LoVo (cell line): ENCODE results near the gene PPM1M.
A peak's percentile ranks its signal among the peaks of the same experiment; 100 is the strongest.

Experiments used
- DNase-seq: peaks from one replicate; pipeline ENCODE4 v3.0.0-alpha.2; 2016; ENCODE audit warnings: low spot score

PPM1M gene, protein sequence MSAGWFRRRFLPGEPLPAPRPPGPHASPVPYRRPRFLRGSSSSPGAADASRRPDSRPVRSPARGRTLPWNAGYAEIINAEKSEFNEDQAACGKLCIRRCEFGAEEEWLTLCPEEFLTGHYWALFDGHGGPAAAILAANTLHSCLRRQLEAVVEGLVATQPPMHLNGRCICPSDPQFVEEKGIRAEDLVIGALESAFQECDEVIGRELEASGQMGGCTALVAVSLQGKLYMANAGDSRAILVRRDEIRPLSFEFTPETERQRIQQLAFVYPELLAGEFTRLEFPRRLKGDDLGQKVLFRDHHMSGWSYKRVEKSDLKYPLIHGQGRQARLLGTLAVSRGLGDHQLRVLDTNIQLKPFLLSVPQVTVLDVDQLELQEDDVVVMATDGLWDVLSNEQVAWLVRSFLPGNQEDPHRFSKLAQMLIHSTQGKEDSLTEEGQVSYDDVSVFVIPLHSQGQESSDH

DNA sequence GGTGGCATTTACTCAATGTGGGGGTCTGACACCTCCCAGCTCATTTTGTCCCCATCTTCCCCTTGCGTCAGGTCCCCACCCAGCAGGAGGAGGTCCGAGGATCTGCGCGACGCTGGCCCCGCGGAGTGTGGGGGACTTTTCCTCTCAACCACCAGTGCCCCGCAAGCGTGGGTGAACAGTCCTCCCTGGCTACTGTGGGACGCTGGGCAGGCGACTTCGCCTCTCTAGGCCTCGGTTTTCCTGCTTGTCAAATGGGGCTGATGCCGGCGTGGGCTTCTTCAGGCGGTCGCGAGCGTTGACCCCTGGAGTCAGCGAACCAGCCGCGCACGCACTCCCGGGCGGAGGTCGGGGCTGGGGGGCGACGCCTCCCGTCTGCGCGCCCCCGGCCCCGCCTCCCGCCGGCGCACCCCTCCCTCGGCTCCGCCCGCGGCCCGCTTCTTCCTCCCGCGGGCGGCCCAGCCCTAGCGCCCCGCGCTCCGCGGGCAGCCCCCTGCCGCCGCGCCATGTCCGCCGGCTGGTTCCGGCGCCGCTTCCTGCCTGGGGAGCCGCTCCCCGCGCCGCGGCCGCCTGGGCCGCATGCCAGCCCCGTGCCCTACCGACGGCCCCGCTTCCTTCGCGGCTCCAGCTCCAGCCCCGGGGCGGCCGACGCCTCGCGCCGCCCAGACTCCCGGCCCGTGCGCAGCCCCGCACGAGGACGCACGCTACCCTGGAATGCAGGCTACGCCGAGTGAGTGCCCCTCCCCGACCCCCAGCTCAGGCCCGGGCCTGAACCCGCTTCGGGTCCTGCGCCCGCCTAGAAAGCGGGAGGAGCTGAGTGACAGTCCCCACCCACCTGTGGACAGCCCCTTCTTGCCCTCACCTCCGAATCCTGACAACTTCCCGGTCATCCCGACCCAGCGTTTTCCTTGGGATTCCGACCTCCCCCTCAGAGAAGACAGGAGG, at the start of gene PPM1M:
Gene PPM1M (plus strand): TSS at position 438 of the 942 bp plus-strand sequence. CDS start 66 bp downstream, at position 504.
- DNase-seq = peak; percentile 43

- DNase-seq = no peak
Observed at GRCh38 chr3:52195823-52196331, 49.7 kb upstream of the PPM1M start.

- peak; percentile 91 for DNase-seq
Observed at GRCh38 chr3:52196977-52197376, 48.6 kb upstream of the PPM1M start.

GRCh38 chr3:52197499-52197841, 48.1 kb upstream of the PPM1M start:
- DNase-seq = no peak

DNA sequence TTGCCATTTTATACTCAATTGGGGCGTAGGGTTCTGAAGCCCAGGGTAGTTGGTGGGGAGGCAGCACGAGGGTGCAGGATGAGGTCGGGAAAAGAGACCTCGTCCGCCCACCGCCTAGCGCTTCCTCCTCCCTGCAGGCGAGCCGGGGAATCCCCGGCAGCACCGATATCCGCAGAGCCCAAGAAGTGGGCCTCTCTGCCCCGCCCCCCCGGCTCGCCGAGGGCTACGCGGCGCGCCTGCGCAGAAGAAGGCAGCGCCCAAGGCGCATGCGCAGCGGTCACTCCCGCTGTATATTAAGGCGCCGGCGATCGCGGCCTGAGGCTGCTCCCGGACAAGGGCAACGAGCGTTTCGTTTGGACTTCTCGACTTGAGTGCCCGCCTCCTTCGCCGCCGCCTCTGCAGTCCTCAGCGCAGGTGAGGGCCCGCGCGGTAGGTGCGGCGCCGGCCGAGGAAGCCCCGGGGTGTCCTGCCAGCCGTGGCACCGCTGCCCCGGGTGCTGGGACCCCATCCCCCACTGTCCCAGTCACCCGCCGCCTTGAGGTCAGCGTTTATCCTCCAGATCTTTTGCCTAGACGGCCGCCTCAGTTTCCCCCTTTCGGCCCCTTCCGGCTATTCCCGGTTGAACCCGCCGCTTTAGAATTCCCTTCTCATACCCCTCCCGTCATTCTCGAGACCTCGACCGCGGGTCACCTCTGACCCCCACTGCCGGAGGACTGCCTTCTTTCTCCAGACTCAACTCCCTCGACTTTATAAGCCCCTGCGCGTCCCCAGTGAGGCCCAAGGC, 47.5 kb upstream of the PPM1M start, which contains the start of gene ALAS1:
Gene ALAS1 (plus strand): TSS at position 319 of the 784 bp plus-strand sequence. CDS start 1,082 bp downstream, outside the sequence.
- peak; percentile 92 for DNase-seq

DNA sequence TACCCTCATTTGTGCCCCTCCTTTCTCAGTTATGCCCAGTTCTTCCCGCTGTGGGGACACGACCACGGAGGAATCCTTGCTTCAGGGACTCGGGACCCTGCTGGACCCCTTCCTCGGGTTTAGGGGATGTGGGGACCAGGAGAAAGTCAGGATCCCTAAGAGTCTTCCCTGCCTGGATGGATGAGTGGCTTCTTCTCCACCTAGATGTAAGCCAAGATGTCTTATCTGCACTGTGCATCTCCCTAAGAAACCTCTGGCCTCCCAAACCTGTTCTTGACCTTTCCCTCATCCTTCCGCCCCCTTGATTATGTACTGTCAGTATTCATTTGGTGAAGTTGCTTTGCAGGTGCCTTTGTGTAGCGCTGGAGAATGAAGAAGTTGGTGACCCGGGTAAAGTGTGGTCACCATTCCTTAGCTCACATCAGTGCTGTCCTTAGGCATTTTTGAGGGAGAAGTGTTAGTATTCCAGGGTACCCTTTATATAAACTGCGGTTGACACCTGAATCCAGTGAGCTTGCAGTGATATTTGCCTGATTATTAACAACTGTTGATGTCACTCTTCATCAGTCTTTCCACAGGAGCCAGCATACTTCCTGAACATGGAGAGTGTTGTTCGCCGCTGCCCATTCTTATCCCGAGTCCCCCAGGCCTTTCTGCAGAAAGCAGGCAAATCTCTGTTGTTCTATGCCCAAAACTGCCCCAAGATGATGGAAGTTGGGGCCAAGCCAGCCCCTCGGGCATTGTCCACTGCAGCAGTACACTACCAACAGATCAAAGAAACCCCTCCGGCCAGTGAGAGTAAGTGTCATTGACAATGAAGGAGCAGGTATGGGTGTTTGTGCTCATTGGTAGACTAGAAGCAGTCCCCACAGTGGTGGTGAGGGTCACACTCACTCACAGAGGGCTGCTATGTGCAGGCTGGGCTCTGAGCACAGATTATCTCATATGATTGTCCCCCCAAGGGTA, 46.6 kb upstream of the PPM1M start:
- no peak for DNase-seq

DNA sequence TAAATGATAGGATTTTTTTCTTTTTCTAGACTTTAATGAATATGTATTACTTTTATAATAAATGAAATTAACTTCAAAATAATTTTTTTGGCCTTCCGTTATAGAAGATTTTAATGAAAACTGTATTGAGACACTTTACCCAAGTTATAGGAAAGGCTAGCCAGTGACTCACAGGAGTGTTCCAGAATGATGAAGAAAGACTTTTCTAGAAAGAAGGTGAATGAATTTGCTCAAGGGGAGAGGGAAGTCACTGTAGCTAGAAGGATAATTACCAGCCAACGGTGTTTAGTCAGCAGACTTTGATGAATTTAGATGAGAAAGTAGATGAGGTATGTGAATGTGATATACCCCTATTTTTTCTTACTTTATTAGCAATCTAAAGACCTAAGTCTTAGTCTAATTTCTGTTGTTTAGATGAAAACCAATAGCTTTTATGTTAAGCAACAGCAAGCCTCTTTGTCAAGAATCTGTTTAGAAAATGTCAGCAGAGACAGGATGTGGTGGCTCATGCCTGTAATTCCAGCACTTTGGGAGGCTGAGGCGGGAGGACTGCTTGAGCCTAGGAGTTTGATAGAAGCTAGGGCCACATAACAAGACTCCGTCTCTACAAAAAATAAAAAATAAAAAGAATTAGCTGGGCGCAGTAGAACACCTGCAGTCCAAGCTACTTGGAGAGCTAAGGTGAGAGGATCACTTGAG, 44.4 kb upstream of the PPM1M start:
- no peak for DNase-seq

- no peak for DNase-seq
Observed at GRCh38 chr3:52202384-52203077, 43.0 kb upstream of the PPM1M start.

DNA sequence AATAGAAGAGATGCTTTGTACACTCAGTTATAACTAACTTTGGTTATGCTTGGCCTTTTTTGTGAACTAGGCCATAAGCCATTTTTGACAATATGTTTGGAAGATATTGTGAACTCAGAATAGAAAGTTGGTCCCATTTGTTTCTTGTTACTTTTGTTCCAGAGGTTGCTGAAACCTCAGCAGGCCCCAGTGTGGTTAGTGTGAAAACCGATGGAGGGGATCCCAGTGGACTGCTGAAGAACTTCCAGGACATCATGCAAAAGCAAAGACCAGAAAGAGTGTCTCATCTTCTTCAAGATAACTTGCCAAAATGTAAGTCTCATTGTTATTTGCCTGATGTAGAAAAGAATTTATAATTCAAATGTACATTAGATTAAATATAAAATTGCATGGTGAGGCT, 41.9 kb upstream of the PPM1M start:
- DNase-seq = no peak

- DNase-seq = no peak
Observed at GRCh38 chr3:52204337-52205073, 41.1 kb upstream of the PPM1M start.

- DNase-seq = no peak
Observed at GRCh38 chr3:52205727-52206372, 39.7 kb upstream of the PPM1M start.

DNA sequence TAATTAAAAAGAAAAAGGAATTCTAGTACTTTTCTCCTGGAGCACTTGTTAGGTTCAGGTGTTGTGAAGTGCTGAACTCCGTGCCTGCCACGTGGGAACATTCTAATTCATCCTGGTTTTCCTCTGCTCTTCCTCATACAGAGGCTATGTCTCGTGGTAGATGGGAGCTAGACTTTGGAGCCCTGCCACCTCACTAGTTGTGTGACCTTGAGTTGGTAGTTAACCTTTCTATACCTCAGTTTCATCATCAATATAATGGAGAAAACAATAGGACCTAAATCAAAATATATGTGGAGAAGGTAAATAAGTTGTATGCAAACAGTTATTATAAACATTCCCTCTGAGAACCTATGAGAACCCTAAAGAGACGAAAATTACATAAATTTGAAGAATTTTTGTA, 37.0 kb upstream of the PPM1M start:
- no peak for DNase-seq

DNA sequence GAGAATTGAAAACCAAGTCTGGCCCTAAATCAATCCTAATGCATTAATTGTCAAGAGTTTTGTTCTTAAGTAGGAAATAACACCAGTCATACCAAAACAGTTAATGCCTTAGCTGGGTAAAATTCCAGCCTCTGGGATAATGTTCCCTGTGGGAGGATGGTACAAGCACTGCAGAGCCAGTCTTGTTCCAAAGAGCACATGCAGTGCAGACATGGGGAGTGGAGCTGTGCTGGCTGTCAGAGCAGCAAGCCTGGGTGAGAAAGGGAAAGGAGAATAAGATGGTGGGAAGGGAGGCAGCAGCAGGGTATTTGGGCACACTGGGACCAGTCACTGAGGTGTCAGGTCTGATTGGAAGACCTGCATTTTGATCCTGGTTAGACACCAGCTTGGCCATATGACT, 35.5 kb upstream of the PPM1M start:
- DNase-seq = no peak

- DNase-seq = no peak
Observed at GRCh38 chr3:52210550-52211046, 35.0 kb upstream of the PPM1M start.

- DNase-seq = no peak
Observed at GRCh38 chr3:52211268-52211891, 34.2 kb upstream of the PPM1M start.

- no peak for DNase-seq
Observed at GRCh38 chr3:52213005-52213404, 32.6 kb upstream of the PPM1M start.

- DNase-seq = no peak
Observed at GRCh38 chr3:52213901-52214300, 31.7 kb upstream of the PPM1M start.
